GM12874 (cell line): ENCODE measurements around the gene ANK3.

Source experiments
- TF ChIP-seq, protein P1 (sequence below): IDR thresholded peaks from 2 replicates; pipeline ENCODE4 v1.5.1; 2011; ENCODE audit warnings: low read depth, mild to moderate bottlenecking, control low read depth, low read length, moderate library complexity; ENCODE audit not compliant: insufficient read depth

ANK3 gene

GRCh38 chr10:60314069-60314940, 75.4 kb downstream of the ANK3 start:
- TF ChIP-seq, protein P1, sequence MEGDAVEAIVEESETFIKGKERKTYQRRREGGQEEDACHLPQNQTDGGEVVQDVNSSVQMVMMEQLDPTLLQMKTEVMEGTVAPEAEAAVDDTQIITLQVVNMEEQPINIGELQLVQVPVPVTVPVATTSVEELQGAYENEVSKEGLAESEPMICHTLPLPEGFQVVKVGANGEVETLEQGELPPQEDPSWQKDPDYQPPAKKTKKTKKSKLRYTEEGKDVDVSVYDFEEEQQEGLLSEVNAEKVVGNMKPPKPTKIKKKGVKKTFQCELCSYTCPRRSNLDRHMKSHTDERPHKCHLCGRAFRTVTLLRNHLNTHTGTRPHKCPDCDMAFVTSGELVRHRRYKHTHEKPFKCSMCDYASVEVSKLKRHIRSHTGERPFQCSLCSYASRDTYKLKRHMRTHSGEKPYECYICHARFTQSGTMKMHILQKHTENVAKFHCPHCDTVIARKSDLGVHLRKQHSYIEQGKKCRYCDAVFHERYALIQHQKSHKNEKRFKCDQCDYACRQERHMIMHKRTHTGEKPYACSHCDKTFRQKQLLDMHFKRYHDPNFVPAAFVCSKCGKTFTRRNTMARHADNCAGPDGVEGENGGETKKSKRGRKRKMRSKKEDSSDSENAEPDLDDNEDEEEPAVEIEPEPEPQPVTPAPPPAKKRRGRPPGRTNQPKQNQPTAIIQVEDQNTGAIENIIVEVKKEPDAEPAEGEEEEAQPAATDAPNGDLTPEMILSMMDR: no peak

DNA sequence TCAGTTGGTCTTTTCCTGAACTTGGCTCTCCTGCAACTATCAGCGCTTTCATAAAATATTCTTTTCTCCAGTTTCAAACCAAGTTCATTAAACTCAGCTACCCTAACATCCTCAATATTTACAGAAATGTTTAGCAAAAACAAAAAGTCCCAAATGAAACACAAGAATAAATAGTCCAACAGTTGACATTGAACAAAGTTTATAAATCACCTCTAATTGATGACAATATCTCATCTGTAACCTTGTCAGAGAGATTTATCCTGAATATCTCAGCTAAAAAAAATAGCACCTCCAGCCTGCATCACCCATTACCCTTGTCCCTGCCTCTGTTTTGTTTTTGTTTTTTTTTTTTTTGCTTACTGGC, 76.1 kb downstream of the ANK3 start:
- TF ChIP-seq, protein P1: no peak

DNA sequence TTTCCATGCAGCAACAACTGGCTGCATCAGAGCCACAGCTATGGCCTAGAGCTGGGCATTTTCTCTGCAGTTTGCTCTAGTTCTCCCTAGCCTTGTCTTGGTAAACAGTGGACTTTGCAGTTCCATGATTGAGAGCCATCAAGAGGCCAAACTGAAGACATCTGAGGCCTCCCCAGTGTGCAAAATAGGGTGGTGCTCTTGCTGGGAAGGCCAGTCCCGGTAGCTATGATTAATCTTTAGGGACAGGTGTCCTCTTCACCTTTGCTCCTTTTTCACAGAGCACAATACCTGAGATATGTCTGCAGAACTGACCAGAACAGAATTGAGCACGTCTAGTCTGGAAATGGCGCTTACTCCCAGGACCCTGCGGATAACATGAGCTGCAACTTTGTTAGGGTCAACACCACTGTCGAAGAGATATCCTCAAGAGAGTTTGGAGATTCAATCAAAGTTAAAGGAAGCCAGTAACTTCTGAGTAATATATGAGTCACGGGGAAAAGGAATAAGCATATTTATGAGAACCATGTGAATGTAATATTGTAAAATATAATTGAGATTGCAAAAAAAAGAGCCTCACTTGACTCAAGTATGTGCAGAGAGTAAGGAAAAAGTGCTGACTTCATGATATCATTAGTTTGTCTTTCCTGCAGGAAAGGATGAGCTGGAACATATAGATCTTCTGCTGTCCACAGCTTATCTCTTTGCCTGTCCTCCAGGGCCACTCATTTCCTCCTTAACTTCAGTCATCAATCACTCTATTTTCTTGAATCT, 76.7 kb downstream of the ANK3 start:
- TF ChIP-seq, protein P1: no peak

DNA sequence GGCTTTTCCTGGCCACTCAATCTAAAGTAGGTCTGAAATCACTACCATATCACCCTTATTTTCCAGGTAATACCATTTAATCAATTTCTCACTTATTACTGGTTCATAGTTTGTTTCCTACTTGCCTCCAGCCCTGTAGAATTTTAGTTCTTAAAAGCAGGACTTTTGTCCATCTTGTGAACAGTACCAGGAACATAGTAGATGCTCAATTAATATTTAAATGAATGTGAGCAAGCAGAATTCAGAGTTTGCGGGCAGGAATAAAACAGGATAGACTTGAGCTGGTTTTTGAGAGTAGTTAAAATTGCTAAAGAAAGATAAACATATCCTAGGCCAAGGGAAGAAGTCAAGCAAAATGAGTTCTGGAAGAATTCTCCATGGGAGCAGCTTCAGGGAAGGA, 77.9 kb downstream of the ANK3 start:
- TF ChIP-seq, protein P1: no peak

DNA sequence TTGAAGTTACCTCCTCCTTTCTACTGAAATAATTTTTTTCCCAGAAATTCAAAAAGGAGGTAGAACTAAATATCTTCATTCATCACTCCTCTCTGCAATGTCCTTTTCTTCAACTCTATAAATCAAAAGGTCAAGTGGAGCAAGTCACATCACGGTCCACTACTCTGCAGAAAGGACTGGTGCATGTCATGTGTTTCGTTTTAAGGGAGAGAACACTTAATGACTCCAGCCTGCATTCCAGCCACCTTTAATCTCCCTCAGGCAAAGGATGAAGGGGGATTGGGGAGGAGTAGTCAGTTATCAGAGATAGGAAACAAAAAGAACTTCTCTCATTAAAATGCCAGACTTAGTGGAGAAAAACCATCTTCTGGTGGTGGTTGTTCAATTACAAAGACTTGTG, 78.9 kb downstream of the ANK3 start:
- TF ChIP-seq, protein P1: no peak

GRCh38 chr10:60309891-60310290, 79.8 kb downstream of the ANK3 start:
- TF ChIP-seq, protein P1: no peak

GRCh38 chr10:60309371-60309770, 80.3 kb downstream of the ANK3 start:
- TF ChIP-seq, protein P1: no peak
